ENCODE data around the gene CORO1C. TPM values are rescaled to one million over a fixed set of nuclear protein-coding genes. Genes with fewer than 3 reads are reported as not detected.

CORO1C gene
- polyA plus RNA-seq, 2 of the 4 experiments (the other 2 are of a cell fraction): 166 to 245 TPM

GRCh38 chr12:108756421-108756820 is 25.1 kb upstream of the CORO1C start:
- Histone ChIP-seq H3K9me3 (no peaks in the 10 kb centered on the region), H3K4me2 (no peak overlapping the region), H3K27ac (no peak overlapping the region), H3K4me3 (no peak overlapping the region), H3K4me1 (no peaks in the 10 kb centered on the region)
- FAIRE-seq (no peak), DNase-seq (ENCODE audit: low read depth in 1 of 2, low spot score in 1 of 2) (no peak), ATAC-seq (no peak)
- 88% methylated on average over 6 of the region's 6 CpGs for WGBS (ENCODE audit: missing lambda C conversion rate)
- TF ChIP-seq HOXB13 (CRISPR knock-in tag; IDR thresholded peaks at IDR 0.05; ENCODE audit: low read depth) (no peak), ESRRA (IDR thresholded peaks at IDR 0.05; ENCODE audit: borderline replicate concordance, low read length) (no peak), RCOR1 (IDR thresholded peaks at IDR 0.05; ENCODE audit: low read depth, low read length) (no peak), HES2 (IDR thresholded peaks at IDR 0.05) (no peak), NPAS2 (CRISPR knock-in tag; IDR thresholded peaks at IDR 0.05; ENCODE audit: borderline replicate concordance) (no peak), CBX2 (IDR thresholded peaks at IDR 0.05; ENCODE audit: borderline replicate concordance, low read depth) (no peak), JUN (IDR thresholded peaks at IDR 0.05) (no peak), SREBF2 (IDR thresholded peaks at IDR 0.05) (no peak), FOSL2 (IDR thresholded peaks at IDR 0.05) (no peak), FOSL2 (CRISPR knock-in tag; IDR thresholded peaks at IDR 0.05) (no peak), USF2 (IDR thresholded peaks at IDR 0.05) (no peak), BCL3 (IDR thresholded peaks at IDR 0.05) (no peak), CHD2 (IDR thresholded peaks at IDR 0.05; ENCODE audit: low read length, partially characterized antibody) (no peak), KDM5A (IDR thresholded peaks at IDR 0.05) (no peak), MYC (IDR thresholded peaks at IDR 0.05; ENCODE audit: borderline replicate concordance, low read length) (no peak), SMC3 (IDR thresholded peaks at IDR 0.05) (no peak), HEYL (CRISPR knock-in tag; IDR thresholded peaks at IDR 0.05) (no peak), HOXB5 (CRISPR knock-in tag; IDR thresholded peaks at IDR 0.05) (no peak), CHD4 (IDR thresholded peaks at IDR 0.05; ENCODE audit: borderline replicate concordance) (no peak)
- ChIA-PET CTCF (interaction anchor here (0.9 to 1.2 kb wide), 2 partner anchors 39 to 91 kb away, joined by 3 read pairs; no protein-coding TSS in a partner anchor), POLR2A (no interaction called here)

- Histone ChIP-seq H3K9me3 (no peaks in the 10 kb centered on the region), H3K4me2 (no peak overlapping the region), H3K4me1 (peaks cover 2% of the 10 kb centered on the region; the same call in 1 of the 3 replicates), H3K27ac (no peak overlapping the region), H3K4me3 (no peak overlapping the region)
- FAIRE-seq: no peak
- CTCF ChIA-PET: interaction anchor here (0.6 to 0.8 kb wide), 5 partner anchors 12 to 103 kb away, joined by 3 to 5 read pairs (median 4); no protein-coding TSS in a partner anchor
- POLR2A ChIA-PET: no interaction called here
- no peak for DNase-seq (ENCODE audit: low read depth in 1 of 2, low spot score in 1 of 2)
- 64% methylated on average over 2 of the region's 2 CpGs for WGBS (ENCODE audit: missing lambda C conversion rate)
- ATAC-seq: no peak
- TF ChIP-seq POLR2A (IDR thresholded peaks at IDR 0.05; ENCODE audit: low read length): no peak
- no peak for TF ChIP-seq NFE2L2 (conservative IDR thresholded peaks at IDR 0.05; ENCODE audit: low read length)
- no peak for TF ChIP-seq POLR2AphosphoS2 (conservative IDR thresholded peaks at IDR 0.05; ENCODE audit: low read length)
- no peak for TF ChIP-seq RFX5 (IDR thresholded peaks at IDR 0.05)
- TF ChIP-seq JUN (IDR thresholded peaks at IDR 0.05): no peak
- TF ChIP-seq FOSB (CRISPR knock-in tag; IDR thresholded peaks at IDR 0.05): no peak
- TF ChIP-seq HOXB5 (CRISPR knock-in tag; IDR thresholded peaks at IDR 0.05): no peak
- no peak for TF ChIP-seq CTCF (IDR thresholded peaks at IDR 0.05)
- no peak for TF ChIP-seq RARB (CRISPR knock-in tag; IDR thresholded peaks at IDR 0.05)
- no peak for TF ChIP-seq RNF2 (IDR thresholded peaks at IDR 0.05; ENCODE audit: borderline replicate concordance, low read depth)
- no peak for TF ChIP-seq NPAS2 (CRISPR knock-in tag; IDR thresholded peaks at IDR 0.05; ENCODE audit: borderline replicate concordance)
- no peak for TF ChIP-seq EP300 (IDR thresholded peaks at IDR 0.05)
- TF ChIP-seq ZC3H11A (IDR thresholded peaks at IDR 0.05): no peak
- TF ChIP-seq CHD2 (IDR thresholded peaks at IDR 0.05; ENCODE audit: low read length, partially characterized antibody): no peak
- no peak for TF ChIP-seq CHD4 (IDR thresholded peaks at IDR 0.05; ENCODE audit: borderline replicate concordance)
- TF ChIP-seq CEBPB (IDR thresholded peaks at IDR 0.05): no peak
- TF ChIP-seq TFCP2L1 (CRISPR knock-in tag; IDR thresholded peaks at IDR 0.05): no peak
- TF ChIP-seq TP53 (CRISPR knock-in tag; IDR thresholded peaks at IDR 0.05): no peak
- no peak for TF ChIP-seq ZFP36 (IDR thresholded peaks at IDR 0.05; ENCODE audit: borderline replicate concordance, partially characterized antibody)
- TF ChIP-seq ATOH8 (CRISPR knock-in tag; IDR thresholded peaks at IDR 0.05; ENCODE audit: low read depth): no peak
These were observed 24.2 kb upstream of the CORO1C start for GRCh38 chr12:108755481-108755880.
